SK-N-SH (cell line): ENCODE data around the gene RNU5D-1. TPM values are rescaled to one million over a fixed set of nuclear protein-coding genes. Genes with fewer than 3 reads are reported as not detected.

ENCODE experiments used
- CTCF ChIA-PET: fragments of 300-600, 350-600 bp; formaldehyde crosslinking; extraction: SDS; loops from one replicate; lab custom pipeline; 2021; lab: Yijun Ruan, JAX
- POLR2A ChIA-PET: fragments of 350-600 bp; sonication (Branson Sonifier 250); formaldehyde crosslinking; extraction: SDS; loops from one replicate; lab custom pipeline; 2020; ENCODE audit warnings: antibody characterized with exemption, inconsistent platforms; lab: Yijun Ruan, JAX
- DNase-seq: peaks from one replicate; pipeline ENCODE4 v3.0.0; 2012
- H2AFZ ChIP-seq: fragments of 200-600 bp; sonication (generic); 2 replicates; pipeline ENCODE4 v1.8.1; 2016; ENCODE audit warnings: antibody characterized with exemption, mild to moderate bottlenecking, low read depth
- H3F3A ChIP-seq: fragments of 200-600 bp; sonication (generic); replicated peaks from 2 replicates; pipeline ENCODE3; 2016; ENCODE audit warnings: antibody characterized with exemption, mild to moderate bottlenecking; ENCODE audit not compliant: insufficient read depth
- H3K27ac ChIP-seq, 2 experiments: fragments of 200-500 bp in 1 of 2; fragments of 200-600 bp in 1 of 2; sonication (Bioruptor generic) in 1 of 2; sonication (generic), shearing (Covaris generic) in 1 of 2; 2 replicates each; pipeline versions ENCODE4 v1.5.1 to v1.6.1; 2014 to 2016; ENCODE audit warnings: low read depth in 2 of 2, inconsistent platforms in 1 of 2, low read length in 1 of 2, mild to moderate bottlenecking in 1 of 2, mixed read lengths in 1 of 2
- H3K27me3 ChIP-seq: fragments of 200-600 bp; sonication (generic), shearing (Covaris generic); 2 replicates; pipeline ENCODE4 v1.6.1; 2016; ENCODE audit warnings: mixed run types; ENCODE audit not compliant: insufficient read depth
- H3K36me3 ChIP-seq, 2 experiments: fragments of 200-500 bp in 1 of 2; fragments of 200-600 bp in 1 of 2; sonication (Bioruptor generic) in 1 of 2; sonication (generic) in 1 of 2; replicated peaks in 1 of 2; 2 replicates each; pipeline versions ENCODE3 to v1.5.1; 2014 to 2016; ENCODE audit warnings: low read length in 1 of 2, mild to moderate bottlenecking in 1 of 2; ENCODE audit not compliant: insufficient read depth in 2 of 2, control insufficient read depth in 1 of 2
- H3K4me1 ChIP-seq, 2 experiments: fragments of 200-500 bp in 1 of 2; fragments of 200-600 bp in 1 of 2; sonication (Bioruptor generic) in 1 of 2; sonication (generic), shearing (Covaris generic) in 1 of 2; 2 replicates each; pipeline versions ENCODE4 v1.5.1 to v1.6.1; 2014 to 2016; ENCODE audit warnings: low read depth in 1 of 2, low read length in 1 of 2, mixed run types in 1 of 2; ENCODE audit not compliant: insufficient read depth in 2 of 2, control insufficient read depth in 1 of 2
- H3K4me2 ChIP-seq: fragments of 200-600 bp; sonication (generic), shearing (Covaris generic); 2 replicates; pipeline ENCODE4 v1.6.1; 2017; ENCODE audit warnings: mixed run types
- H3K4me3 ChIP-seq, 2 experiments: fragments of 200-500 bp in 1 of 2; fragments of 200-600 bp in 1 of 2; sonication (Bioruptor generic) in 1 of 2; sonication (generic), shearing (Covaris generic) in 1 of 2; 2 replicates each; pipeline versions ENCODE4 v1.5.1 to v1.8.1; 2014 to 2016; ENCODE audit warnings: low read depth in 2 of 2, inconsistent platforms in 1 of 2, low read length in 1 of 2, mild to moderate bottlenecking in 1 of 2, mixed read lengths in 1 of 2, moderate library complexity in 1 of 2
- H3K79me2 ChIP-seq: fragments of 200-600 bp; sonication (generic); 2 replicates; pipeline ENCODE4 v1.8.1; 2017; ENCODE audit warnings: mild to moderate bottlenecking; ENCODE audit not compliant: insufficient read depth
- H3K9ac ChIP-seq: fragments of 200-600 bp; sonication (generic); 2 replicates; pipeline ENCODE4 v1.6.1; 2017; ENCODE audit warnings: mixed run types
- H3K9me2 ChIP-seq: fragments of 200-600 bp; sonication (generic); 2 replicates; pipeline ENCODE4 v1.6.1; 2017; ENCODE audit warnings: mixed run types
- H3K9me3 ChIP-seq: fragments of 200-600 bp; sonication (generic); 2 replicates; pipeline ENCODE4 v1.6.1; 2017; ENCODE audit warnings: mixed run types, mild to moderate bottlenecking, moderate library complexity
- H4K20me1 ChIP-seq: fragments of 200-600 bp; sonication (generic); 2 replicates; pipeline ENCODE4 v1.6.1; 2017; ENCODE audit warnings: mild to moderate bottlenecking, mixed run types; ENCODE audit not compliant: insufficient read depth
- IRF3 ChIP-seq: fragments of 150-350 bp; IDR thresholded peaks from 2 replicates; pipeline ENCODE4 v1.6.1; 2016; ENCODE audit warnings: mild to moderate bottlenecking, low read depth, low read length
- JUND ChIP-seq: IDR thresholded peaks from 2 replicates; pipeline ENCODE4 v1.4.0; 2012
- NFIC ChIP-seq: IDR thresholded peaks from 2 replicates; pipeline ENCODE4 v1.4.0; 2012; ENCODE audit warnings: borderline replicate concordance
- NRF1 ChIP-seq: IDR thresholded peaks from 2 replicates; pipeline ENCODE4 v1.6.1; 2012; ENCODE audit warnings: low read depth, mild to moderate bottlenecking, low read length
- REST ChIP-seq: IDR thresholded peaks from 2 replicates; pipeline ENCODE4 v1.6.1; 2012; ENCODE audit warnings: mild to moderate bottlenecking, low read depth, low read length, moderate library complexity
- TAF1 ChIP-seq: IDR thresholded peaks from 2 replicates; pipeline ENCODE4 v1.6.1; 2012; ENCODE audit warnings: low read depth, mild to moderate bottlenecking, low read length, moderate library complexity, borderline replicate concordance
- USF1 ChIP-seq: IDR thresholded peaks from 2 replicates; pipeline ENCODE4 v1.4.0; 2012; ENCODE audit warnings: low read depth, borderline replicate concordance
- USF2 ChIP-seq: fragments of 150-350 bp; IDR thresholded peaks from 2 replicates; pipeline ENCODE4 v1.6.1; 2017; ENCODE audit warnings: antibody characterized with exemption, low read length, low read depth, borderline replicate concordance
- ZBTB33 ChIP-seq: IDR thresholded peaks from 2 replicates; pipeline ENCODE4 v1.4.0; 2012; ENCODE audit warnings: low read depth, borderline replicate concordance
- WGBS: methylation state at CpG from one replicate; pipeline ENCODE4 v1.1.6; 2017; ENCODE audit warnings: low lambda C conversion rate; 5-methylcytosine and 5-hydroxymethylcytosine counted together
- polyA plus RNA-seq, 3 experiments: library from polyadenylated mRNA; depleted of rRNA; stranded (reverse); fragments of >200 nt; gene quantifications; 2 replicates each; pipeline ENCODE4 v1.2.3, GENCODE V29; 2012
- TF ChIP-seq, protein P1 (sequence below): fragments of 200-600 bp; sonication (generic); IDR thresholded peaks from 2 replicates; pipeline ENCODE4 v1.6.1; 2017; ENCODE audit warnings: antibody characterized with exemption, mild to moderate bottlenecking, moderate library complexity
- TF ChIP-seq, protein P2 (sequence below): IDR thresholded peaks from 2 replicates; pipeline ENCODE4 v1.4.0; 2012; ENCODE audit warnings: low read depth

RNU5D-1 gene
- polyA plus RNA-seq, 1 of the 3 experiments (the other 2 are of a cell fraction): not detected

DNA sequence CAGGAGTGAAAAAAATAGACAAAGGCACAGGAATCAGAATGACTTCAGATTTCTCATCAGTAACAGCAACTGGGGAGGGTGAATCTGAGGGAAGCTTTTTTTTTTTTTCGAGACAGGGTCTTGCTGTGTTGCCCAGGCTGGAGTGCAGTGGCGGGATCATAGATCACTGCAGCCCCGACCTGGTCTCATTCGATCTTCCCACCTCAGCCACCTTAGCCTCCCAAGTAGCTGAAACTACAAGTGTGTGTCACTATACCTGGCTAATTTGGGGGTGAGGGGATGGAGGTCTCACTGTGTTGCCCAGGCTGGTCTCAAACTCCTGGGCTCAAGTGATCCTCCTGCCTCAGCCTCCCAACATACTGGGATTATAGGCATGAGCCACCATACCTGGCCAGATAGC lies 45.8 kb downstream of the RNU5D-1 start:
- no peaks in the 10 kb centered on the region for H3F3A ChIP-seq
- TF ChIP-seq, protein P1, sequence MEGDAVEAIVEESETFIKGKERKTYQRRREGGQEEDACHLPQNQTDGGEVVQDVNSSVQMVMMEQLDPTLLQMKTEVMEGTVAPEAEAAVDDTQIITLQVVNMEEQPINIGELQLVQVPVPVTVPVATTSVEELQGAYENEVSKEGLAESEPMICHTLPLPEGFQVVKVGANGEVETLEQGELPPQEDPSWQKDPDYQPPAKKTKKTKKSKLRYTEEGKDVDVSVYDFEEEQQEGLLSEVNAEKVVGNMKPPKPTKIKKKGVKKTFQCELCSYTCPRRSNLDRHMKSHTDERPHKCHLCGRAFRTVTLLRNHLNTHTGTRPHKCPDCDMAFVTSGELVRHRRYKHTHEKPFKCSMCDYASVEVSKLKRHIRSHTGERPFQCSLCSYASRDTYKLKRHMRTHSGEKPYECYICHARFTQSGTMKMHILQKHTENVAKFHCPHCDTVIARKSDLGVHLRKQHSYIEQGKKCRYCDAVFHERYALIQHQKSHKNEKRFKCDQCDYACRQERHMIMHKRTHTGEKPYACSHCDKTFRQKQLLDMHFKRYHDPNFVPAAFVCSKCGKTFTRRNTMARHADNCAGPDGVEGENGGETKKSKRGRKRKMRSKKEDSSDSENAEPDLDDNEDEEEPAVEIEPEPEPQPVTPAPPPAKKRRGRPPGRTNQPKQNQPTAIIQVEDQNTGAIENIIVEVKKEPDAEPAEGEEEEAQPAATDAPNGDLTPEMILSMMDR: no peak
- TF ChIP-seq JUND: no peak
- no peak for TF ChIP-seq NRF1
- TF ChIP-seq, protein P2, sequence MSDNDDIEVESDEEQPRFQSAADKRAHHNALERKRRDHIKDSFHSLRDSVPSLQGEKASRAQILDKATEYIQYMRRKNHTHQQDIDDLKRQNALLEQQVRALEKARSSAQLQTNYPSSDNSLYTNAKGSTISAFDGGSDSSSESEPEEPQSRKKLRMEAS: no peak
- TF ChIP-seq REST: no peak
- TF ChIP-seq TAF1: no peak
- no peak for TF ChIP-seq NFIC
- TF ChIP-seq USF1: no peak
- TF ChIP-seq, all 33 proteins: peak for 0
- no peak overlapping the region for H3K27ac ChIP-seq
- H2AFZ ChIP-seq: no peak overlapping the region
- H3K4me2 ChIP-seq: no peak overlapping the region
- no peaks in the 10 kb centered on the region for H3K36me3 ChIP-seq
- no peaks in the 10 kb centered on the region for H4K20me1 ChIP-seq
- no peaks in the 10 kb centered on the region for H3K9me3 ChIP-seq
- ChIA-PET POLR2A (interaction anchor here (0.6 kb wide), 1 partner anchor 10 kb away, joined by 3 read pairs; no protein-coding TSS in a partner anchor), CTCF (interaction anchor here (1.3 kb wide), 1 partner anchor 33 kb away, joined by 3 read pairs; no protein-coding TSS in a partner anchor)
- no peak overlapping the region for H3K4me3 ChIP-seq
- 88% methylated on average over 4 of the region's 4 CpGs for WGBS
- no peaks in the 10 kb centered on the region for H3K79me2 ChIP-seq
- no peaks in the 10 kb centered on the region for H3K27me3 ChIP-seq
- no peaks in the 10 kb centered on the region for H3K9me2 ChIP-seq
- H3K4me1 ChIP-seq: peaks cover 0 to 2% of the 10 kb centered on the region in 2 experiments; a peak in 1 of 4 replicates
- H3K9ac ChIP-seq: no peak overlapping the region
- no peak for DNase-seq

- peaks cover 0 to 2% of the 10 kb centered on the region in 2 experiments; a peak in 1 of 4 replicates for H3K4me1 ChIP-seq
- H3K4me2 ChIP-seq: no peak overlapping the region
- no peaks in the 10 kb centered on the region for H3K27me3 ChIP-seq
- no peaks in the 10 kb centered on the region for H3K36me3 ChIP-seq
- H3K79me2 ChIP-seq: no peaks in the 10 kb centered on the region
- H4K20me1 ChIP-seq: no peaks in the 10 kb centered on the region
- H3K4me3 ChIP-seq: no peak overlapping the region
- CTCF ChIA-PET: interaction anchor here (0.8 to 1.4 kb wide), 4 partner anchors 31 to 112 kb away, joined by 3 to 4 read pairs (median 3); no protein-coding TSS in a partner anchor
- TF ChIP-seq ZBTB33: no peak
- TF ChIP-seq USF2: no peak
- TF ChIP-seq IRF3: no peak
- TF ChIP-seq, all 33 proteins: peak for 0
- no peak for DNase-seq
- POLR2A ChIA-PET: no interaction called here
- no peak overlapping the region for H3K9ac ChIP-seq
- no peaks in the 10 kb centered on the region for H3F3A ChIP-seq
- WGBS: 100% methylated on average over 1 of the region's 1 CpG
- no peak overlapping the region for H3K27ac ChIP-seq
- no peak overlapping the region for H2AFZ ChIP-seq
- no peaks in the 10 kb centered on the region for H3K9me2 ChIP-seq
- no peaks in the 10 kb centered on the region for H3K9me3 ChIP-seq
Observed at GRCh38 chr1:44684525-44684924, 46.4 kb downstream of the RNU5D-1 start.
